GM12878 (cell line): Measurements from ENCODE around the gene MVP.

Source experiments
- CBFB ChIP-seq: IDR thresholded peaks from 2 replicates; pipeline ENCODE4 v1.6.1; 2016; ENCODE audit warnings: antibody characterized with exemption, low read depth
- CEBPB ChIP-seq, 2 experiments: fragments of 150-350 bp in 1 of 2; IDR thresholded peaks; 2 replicates each; pipeline ENCODE4 v1.6.1; 2012 to 2014; ENCODE audit warnings: low read depth in 2 of 2, low read length in 2 of 2, borderline replicate concordance in 1 of 2, inconsistent platforms in 1 of 2
- CHD2 ChIP-seq: IDR thresholded peaks from 2 replicates; pipeline ENCODE4 v1.6.1; 2011; ENCODE audit warnings: low read depth, low read length, improper control_type of control experiment, borderline replicate concordance
- EP300 ChIP-seq, 2 experiments: fragments of 150-350 bp in 1 of 2; IDR thresholded peaks; 2 replicates each; pipeline ENCODE4 v1.6.1; 2011 to 2012; ENCODE audit warnings: low read depth in 2 of 2, low read length in 2 of 2, borderline replicate concordance in 1 of 2, improper control_type of control experiment in 1 of 2, inconsistent platforms in 1 of 2; ENCODE audit not compliant: control insufficient read depth in 1 of 2
- EZH2 ChIP-seq: IDR thresholded peaks from 2 replicates; pipeline ENCODE4 v1.6.1; 2012; ENCODE audit warnings: low read depth, mild to moderate bottlenecking, control low read depth, inconsistent platforms, low read length, borderline replicate concordance; ENCODE audit not compliant: control insufficient read depth
- FOS ChIP-seq: IDR thresholded peaks from 3 replicates; pipeline ENCODE4 v1.6.1; 2011; ENCODE audit warnings: borderline replicate concordance; ENCODE audit not compliant: insufficient read length; ENCODE audit errors: extremely low read depth
- NFYB ChIP-seq: IDR thresholded peaks from 2 replicates; pipeline ENCODE4 v1.6.1; 2011; ENCODE audit warnings: low read depth, mild to moderate bottlenecking, low read length, improper control_type of control experiment, moderate library complexity; ENCODE audit not compliant: insufficient read depth
- POLR2A ChIP-seq: IDR thresholded peaks from 2 replicates; pipeline ENCODE4 v1.6.1; 2011; ENCODE audit warnings: low read depth, mild to moderate bottlenecking, low read length
- POLR2AphosphoS5 ChIP-seq: IDR thresholded peaks from 2 replicates; pipeline ENCODE4 v1.6.1; 2011; ENCODE audit warnings: mild to moderate bottlenecking, low read length, inconsistent platforms
- SIN3A ChIP-seq: IDR thresholded peaks from 2 replicates; pipeline ENCODE4 v1.6.1; 2012; ENCODE audit warnings: low read depth, low read length, improper control_type of control experiment
- STAT3 ChIP-seq: IDR thresholded peaks from 2 replicates; pipeline ENCODE4 v1.6.1; 2011; ENCODE audit warnings: low read depth, low read length, improper control_type of control experiment
- TAF1 ChIP-seq: IDR thresholded peaks from 2 replicates; pipeline ENCODE4 v1.6.1; 2011; ENCODE audit warnings: mild to moderate bottlenecking, low read depth, low read length, borderline replicate concordance
- TF ChIP-seq, protein P1 (sequence below): IDR thresholded peaks from 2 replicates; pipeline ENCODE4 v1.6.1; 2012; ENCODE audit warnings: low read depth, low read length, improper control_type of control experiment
- TF ChIP-seq, protein P2 (sequence below), 3 experiments: IDR thresholded peaks in 2 of 3; conservative IDR thresholded peaks in 1 of 3; 2 replicates each; pipeline ENCODE4 v1.5.1; 2011; ENCODE audit warnings: low read depth in 3 of 3, low read length in 3 of 3, mild to moderate bottlenecking in 3 of 3, control low read depth in 2 of 3, moderate library complexity in 2 of 3, inconsistent platforms in 1 of 3, mixed read lengths in 1 of 3; ENCODE audit not compliant: control insufficient read depth in 2 of 3, insufficient read depth in 1 of 3; ENCODE audit errors: extremely low read depth in 1 of 3

DNA sequence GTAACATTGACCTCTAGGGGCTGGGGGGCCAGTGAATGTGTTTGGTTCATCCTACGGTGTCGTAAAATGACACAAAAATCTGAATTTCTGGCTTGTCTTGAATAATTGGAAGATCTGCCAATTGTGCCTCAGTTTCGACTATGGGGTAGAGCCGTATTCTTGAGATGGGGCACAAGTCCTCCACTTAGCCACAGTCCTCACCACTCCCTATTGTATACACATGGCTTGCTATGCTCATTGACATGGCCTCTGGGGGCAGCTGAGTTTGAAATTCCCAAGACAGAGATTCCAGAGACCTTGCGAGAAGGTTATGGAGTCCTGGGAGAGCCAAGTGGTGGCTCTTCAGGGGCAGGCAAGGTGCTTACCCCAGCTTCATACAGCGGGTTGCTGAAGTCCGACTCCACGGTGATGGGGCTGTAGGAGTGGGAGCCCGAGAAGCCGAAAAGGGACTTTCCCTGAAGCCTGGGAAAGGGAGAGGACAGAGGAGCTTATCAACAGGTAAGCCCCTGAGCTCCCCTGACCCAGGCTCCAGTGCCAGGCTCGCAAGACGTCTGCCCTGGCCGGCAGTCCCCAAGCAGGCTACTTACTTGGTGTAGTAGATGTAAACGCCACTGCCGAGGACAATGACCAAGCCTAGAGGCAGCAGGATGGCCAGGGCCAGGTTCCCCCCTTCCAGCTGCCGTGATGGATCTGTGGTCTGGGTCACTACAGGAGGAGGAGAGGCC, 51.7 kb downstream of the MVP start:
- TF ChIP-seq POLR2A (no peak), CEBPB (IDR thresholded peaks at IDR 0.05; ENCODE audit: borderline replicate concordance in 1 of 2, low read depth in 2 of 2, low read length in 2 of 2) (no peak), NFYB (no peak), CHD2 (no peak), STAT3 (no peak), EZH2 (no peak), EP300 (IDR thresholded peaks at IDR 0.05; ENCODE audit: borderline replicate concordance in 1 of 2, control insufficient read depth in 1 of 2, low read depth in 2 of 2, low read length in 2 of 2) (no peak), FOS (no peak), SIN3A (no peak), POLR2AphosphoS5 (no peak), TAF1 (no peak), CBFB (no peak)
- TF ChIP-seq, protein P1, sequence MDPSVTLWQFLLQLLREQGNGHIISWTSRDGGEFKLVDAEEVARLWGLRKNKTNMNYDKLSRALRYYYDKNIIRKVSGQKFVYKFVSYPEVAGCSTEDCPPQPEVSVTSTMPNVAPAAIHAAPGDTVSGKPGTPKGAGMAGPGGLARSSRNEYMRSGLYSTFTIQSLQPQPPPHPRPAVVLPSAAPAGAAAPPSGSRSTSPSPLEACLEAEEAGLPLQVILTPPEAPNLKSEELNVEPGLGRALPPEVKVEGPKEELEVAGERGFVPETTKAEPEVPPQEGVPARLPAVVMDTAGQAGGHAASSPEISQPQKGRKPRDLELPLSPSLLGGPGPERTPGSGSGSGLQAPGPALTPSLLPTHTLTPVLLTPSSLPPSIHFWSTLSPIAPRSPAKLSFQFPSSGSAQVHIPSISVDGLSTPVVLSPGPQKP: no peak
- TF ChIP-seq, protein P2, sequence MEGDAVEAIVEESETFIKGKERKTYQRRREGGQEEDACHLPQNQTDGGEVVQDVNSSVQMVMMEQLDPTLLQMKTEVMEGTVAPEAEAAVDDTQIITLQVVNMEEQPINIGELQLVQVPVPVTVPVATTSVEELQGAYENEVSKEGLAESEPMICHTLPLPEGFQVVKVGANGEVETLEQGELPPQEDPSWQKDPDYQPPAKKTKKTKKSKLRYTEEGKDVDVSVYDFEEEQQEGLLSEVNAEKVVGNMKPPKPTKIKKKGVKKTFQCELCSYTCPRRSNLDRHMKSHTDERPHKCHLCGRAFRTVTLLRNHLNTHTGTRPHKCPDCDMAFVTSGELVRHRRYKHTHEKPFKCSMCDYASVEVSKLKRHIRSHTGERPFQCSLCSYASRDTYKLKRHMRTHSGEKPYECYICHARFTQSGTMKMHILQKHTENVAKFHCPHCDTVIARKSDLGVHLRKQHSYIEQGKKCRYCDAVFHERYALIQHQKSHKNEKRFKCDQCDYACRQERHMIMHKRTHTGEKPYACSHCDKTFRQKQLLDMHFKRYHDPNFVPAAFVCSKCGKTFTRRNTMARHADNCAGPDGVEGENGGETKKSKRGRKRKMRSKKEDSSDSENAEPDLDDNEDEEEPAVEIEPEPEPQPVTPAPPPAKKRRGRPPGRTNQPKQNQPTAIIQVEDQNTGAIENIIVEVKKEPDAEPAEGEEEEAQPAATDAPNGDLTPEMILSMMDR (IDR thresholded peaks at IDR 0.05 in 2 of 3, conservative IDR thresholded peaks at IDR 0.05 in 1 of 3; ENCODE audit: control insufficient read depth in 2 of 3, extremely low read depth in 1 of 3, insufficient read depth in 1 of 3, low read depth in 3 of 3, low read length in 3 of 3): no peak
